GM12801 (cell line): ENCODE data around the gene PFKL.

Source experiments
- TF ChIP-seq, protein P1 (sequence below): IDR thresholded peaks from one replicate; pipeline ENCODE4 v1.5.1; 2011; ENCODE audit warnings: control low read depth; ENCODE audit not compliant: insufficient read length; ENCODE audit errors: extremely low read depth

The PFKL gene

GRCh38 chr21:44267655-44268142 is 32.2 kb upstream of the PFKL start:
- TF ChIP-seq, protein P1, sequence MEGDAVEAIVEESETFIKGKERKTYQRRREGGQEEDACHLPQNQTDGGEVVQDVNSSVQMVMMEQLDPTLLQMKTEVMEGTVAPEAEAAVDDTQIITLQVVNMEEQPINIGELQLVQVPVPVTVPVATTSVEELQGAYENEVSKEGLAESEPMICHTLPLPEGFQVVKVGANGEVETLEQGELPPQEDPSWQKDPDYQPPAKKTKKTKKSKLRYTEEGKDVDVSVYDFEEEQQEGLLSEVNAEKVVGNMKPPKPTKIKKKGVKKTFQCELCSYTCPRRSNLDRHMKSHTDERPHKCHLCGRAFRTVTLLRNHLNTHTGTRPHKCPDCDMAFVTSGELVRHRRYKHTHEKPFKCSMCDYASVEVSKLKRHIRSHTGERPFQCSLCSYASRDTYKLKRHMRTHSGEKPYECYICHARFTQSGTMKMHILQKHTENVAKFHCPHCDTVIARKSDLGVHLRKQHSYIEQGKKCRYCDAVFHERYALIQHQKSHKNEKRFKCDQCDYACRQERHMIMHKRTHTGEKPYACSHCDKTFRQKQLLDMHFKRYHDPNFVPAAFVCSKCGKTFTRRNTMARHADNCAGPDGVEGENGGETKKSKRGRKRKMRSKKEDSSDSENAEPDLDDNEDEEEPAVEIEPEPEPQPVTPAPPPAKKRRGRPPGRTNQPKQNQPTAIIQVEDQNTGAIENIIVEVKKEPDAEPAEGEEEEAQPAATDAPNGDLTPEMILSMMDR, result no peak

DNA sequence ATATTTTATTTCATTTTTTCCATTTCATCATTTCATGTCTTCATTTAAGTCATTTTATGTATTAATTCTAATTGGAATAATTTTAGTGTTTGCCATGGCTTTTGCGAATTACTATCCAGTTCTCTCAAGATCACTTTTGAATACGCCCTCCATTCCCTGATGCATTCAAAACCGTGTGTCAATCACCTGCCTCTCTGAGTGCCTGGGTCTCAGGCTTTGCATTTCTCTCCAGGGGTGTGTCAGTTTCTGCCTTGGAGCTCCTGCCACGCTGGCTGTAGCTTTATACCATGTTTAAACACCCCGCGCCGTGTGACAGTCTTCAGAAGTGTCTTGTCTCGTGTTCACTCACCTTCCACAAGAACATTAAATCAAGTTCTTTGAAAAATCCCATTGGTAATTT is 30.8 kb upstream of the PFKL start:
- TF ChIP-seq, protein P1, result no peak

GRCh38 chr21:44271558-44272283 is 28.1 kb upstream of the PFKL start:
- TF ChIP-seq, protein P1, result no peak

DNA sequence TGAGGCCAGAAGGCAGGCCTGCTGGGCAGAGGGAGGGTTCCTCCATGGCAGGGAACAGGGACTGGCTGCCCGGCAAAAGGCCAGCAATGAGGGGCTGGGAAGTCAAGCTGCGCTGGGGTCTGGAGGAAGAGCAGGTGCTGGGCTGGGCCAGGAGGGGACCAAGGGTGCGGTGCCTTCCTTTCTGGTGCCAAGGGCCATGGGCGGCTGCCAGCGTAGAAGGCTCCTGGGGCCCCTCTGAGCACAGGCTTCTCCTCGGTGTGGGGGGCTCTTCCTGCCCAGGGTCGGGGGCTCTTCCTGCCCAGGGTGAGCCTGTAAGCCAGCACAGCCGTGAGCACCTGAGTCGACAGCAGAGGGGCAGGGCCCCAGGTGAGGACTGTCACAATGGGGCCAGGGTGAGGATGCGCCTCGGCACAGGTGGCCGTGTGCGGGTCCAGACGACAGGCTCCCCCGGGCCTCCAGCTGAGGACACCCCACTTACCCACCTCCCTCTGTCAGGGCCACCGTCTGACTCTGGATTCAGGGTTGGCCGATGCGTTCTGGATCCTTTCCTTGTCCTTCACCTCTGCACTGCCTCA is 27.5 kb upstream of the PFKL start:
- TF ChIP-seq, protein P1, result no peak

GRCh38 chr21:44273046-44273445 is 26.8 kb upstream of the PFKL start:
- TF ChIP-seq, protein P1, result no peak

GRCh38 chr21:44275041-44275440 is 24.8 kb upstream of the PFKL start:
- TF ChIP-seq, protein P1, result no peak

DNA sequence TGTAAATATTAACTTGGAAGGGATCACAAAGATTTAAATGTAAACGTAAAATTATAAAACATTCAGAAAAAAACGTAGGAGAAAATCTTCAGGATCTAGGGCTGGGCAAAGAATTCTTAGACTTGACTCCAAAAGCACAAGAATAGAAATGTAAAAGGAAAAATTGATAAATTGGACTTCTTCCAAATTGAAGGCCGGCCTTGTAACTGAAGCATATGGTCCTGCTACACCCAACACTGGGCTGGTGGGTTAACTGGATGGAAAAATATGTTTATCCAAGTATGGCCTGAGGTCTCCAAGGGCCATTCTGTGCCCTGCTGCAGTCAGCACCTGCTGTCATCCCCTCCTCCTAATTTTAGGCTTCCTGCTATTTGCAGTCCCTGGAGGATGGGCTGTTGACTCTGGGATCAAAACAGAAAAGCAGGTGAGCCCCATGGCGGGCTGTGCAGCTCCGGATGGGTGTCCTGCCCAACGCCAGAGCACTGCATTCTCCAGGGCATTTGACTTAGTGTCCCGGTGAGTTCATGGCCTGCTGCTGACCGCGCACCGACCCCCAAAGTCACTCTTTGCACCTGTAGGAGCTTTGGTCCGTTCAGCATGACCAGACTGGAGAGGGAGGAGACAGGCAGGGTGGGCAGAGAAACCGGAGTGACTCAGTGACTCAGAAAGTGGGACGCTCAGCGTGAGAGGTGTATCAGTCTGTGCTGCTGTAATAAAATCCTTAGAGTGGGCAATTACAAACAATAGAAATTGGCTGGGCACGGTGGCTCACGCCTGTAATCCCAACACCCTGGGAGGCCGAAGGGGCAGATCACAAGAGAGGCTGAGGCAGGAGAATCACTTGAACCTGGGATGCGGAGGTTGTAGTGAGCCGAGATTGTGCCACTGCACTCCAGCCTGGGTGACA is 20.2 kb upstream of the PFKL start:
- TF ChIP-seq, protein P1, result no peak
